ENCODE measurements around the gene SLC1A7. TPM values are rescaled to one million over a fixed set of nuclear protein-coding genes. Genes with fewer than 3 reads are reported as not detected.

The SLC1A7 gene
- total and polyA plus RNA-seq, 7 donors: 0.04 to 6.2 (median 0.36) TPM

GRCh38 chr1:53065391-53065790 lies 77.0 kb downstream of the SLC1A7 start:
- ATAC-seq: no peak
- Histone ChIP-seq H3K4me1 (peaks cover 7% of the 10 kb centered on the region), H3K27ac (no peak overlapping the region), H3K9me3 (no peaks in the 10 kb centered on the region), H3K27me3 (ENCODE audit: insufficient read depth in 3 of 3, low read length in 2 of 3) (peaks cover 0 to 32% (median 5%) of the 10 kb centered on the region in 3 donors), H3K4me3 (no peak overlapping the region), H3K36me3 (ENCODE audit: insufficient read depth in 1 of 2, low read depth in 1 of 2) (no peaks in the 10 kb centered on the region)
- no peak for DNase-seq
- 93 to 98% (median 96%) methylated on average over 7 of the region's 7 CpGs for WGBS, 3 donors
- TF ChIP-seq CTCF (IDR thresholded peaks at IDR 0.05): no peak
- intact Hi-C loops (cut with DNase I): loop anchor here in 1 of 2 donors (5.0 kb wide), 1 partner anchor 168 kb away; no protein-coding TSS in a partner anchor

GRCh38 chr1:53063744-53064515 lies 78.5 kb downstream of the SLC1A7 start:
- Histone ChIP-seq H3K27ac (no peak overlapping the region), H3K9me3 (no peaks in the 10 kb centered on the region), H3K4me1 (peaks cover 7% of the 10 kb centered on the region), H3K4me3 (peak overlapping the region; percentile 67), H3K27me3 (ENCODE audit: insufficient read depth in 3 of 3, low read length in 2 of 3) (peaks cover 0 to 36% (median 5%) of the 10 kb centered on the region in 3 donors), H3K36me3 (ENCODE audit: insufficient read depth in 1 of 2, low read depth in 1 of 2) (no peaks in the 10 kb centered on the region)
- no peak for ATAC-seq
- DNase-seq: no peak
- WGBS, 3 donors: 90 to 92% (median 91%) methylated on average over 9 of the region's 9 CpGs
- TF ChIP-seq CTCF (IDR thresholded peaks at IDR 0.05): no peak
- intact Hi-C loops (cut with DNase I): no loop called here

- Histone ChIP-seq H3K36me3 (ENCODE audit: insufficient read depth in 1 of 2, low read depth in 1 of 2) (no peaks in the 10 kb centered on the region), H3K4me3 (peak overlapping the region; percentile 67), H3K4me1 (peaks cover 7% of the 10 kb centered on the region), H3K27me3 (ENCODE audit: insufficient read depth in 3 of 3, low read length in 2 of 3) (peaks cover 0 to 36% (median 5%) of the 10 kb centered on the region in 3 donors), H3K9me3 (no peaks in the 10 kb centered on the region), H3K27ac (no peak overlapping the region)
- TF ChIP-seq CTCF (IDR thresholded peaks at IDR 0.05): no peak
- peak in 2 of 4 donors; percentile 5 to 15 for ATAC-seq
- intact Hi-C loops (cut with DNase I): no loop called here
- WGBS, 3 donors: 26 to 35% (median 34%) methylated on average over 55 to 61 of the region's 61 CpGs
- no peak for DNase-seq
These were observed 79.5 kb downstream of the SLC1A7 start for GRCh38 chr1:53062708-53063591.

- H3K36me3 ChIP-seq (ENCODE audit: insufficient read depth in 1 of 2, low read depth in 1 of 2): no peaks in the 10 kb centered on the region
- ATAC-seq (peak; percentile 30 to 56 (median 41)), DNase-seq (peak; percentile 71 to 74)
- peak within 1 kb of the TSS; percentile 27 for H3K27ac ChIP-seq
- intact Hi-C loops (cut with DNase I): no loop called here
- TF ChIP-seq CTCF (IDR thresholded peaks at IDR 0.05): no peak
- H3K4me3 ChIP-seq: peak within 1 kb of the TSS; percentile 67
- 1 to 2% (median 1%) methylated on average over 37 to 73 of the region's 73 CpGs for WGBS, 3 donors
- peaks cover 7% of the 10 kb centered on the region for H3K4me1 ChIP-seq
- H3K9me3 ChIP-seq: no peaks in the 10 kb centered on the region
- peaks cover 0 to 36% (median 5%) of the 10 kb centered on the region in 3 donors for H3K27me3 ChIP-seq (ENCODE audit: insufficient read depth in 3 of 3, low read length in 2 of 3)
These were observed 80.4 kb downstream of the SLC1A7 start, which contains the start of gene PODN for GRCh38 chr1:53061859-53062707. Gene PODN, plus strand, starts transcription at chr1:53062213. Its CDS starts 7,643 bp downstream, at chr1:53069856.

Measured in psoas muscle (tissue), 8 donors.